Stimulated activated CD4-positive, alpha-beta T cell treated with anti-CD3 and anti-CD28 coated beads, Interleukin-4, amount 100 ng/mL, for 1 hour (primary cell): ENCODE measurements around the gene TBC1D17.
A peak's percentile ranks its signal among the peaks of the same experiment; 100 is the strongest.

ENCODE experiments used
- DNase-seq: peaks from one replicate; pipeline ENCODE4 v3.0.0-alpha.2; 2020

The TBC1D17 gene

GRCh38 chr19:49877020-49877878, at the start of gene TBC1D17, which contains the start of gene AKT1S1:
Gene TBC1D17 (plus strand): TSS chr19:49877702. CDS start chr19:49877724, 22 bp downstream.
Gene AKT1S1 (minus strand): TSS chr19:49877355. CDS start chr19:49873295, 4,060 bp downstream.
- DNase-seq = peak; percentile 96

GRCh38 chr19:49829200-49829599, 48.3 kb upstream of the TBC1D17 start:
- no peak for DNase-seq

GRCh38 chr19:49829721-49830120, 47.8 kb upstream of the TBC1D17 start:
- no peak for DNase-seq

- DNase-seq = no peak
These were observed 46.7 kb upstream of the TBC1D17 start for GRCh38 chr19:49830766-49831165.

GRCh38 chr19:49831592-49831991, 45.9 kb upstream of the TBC1D17 start:
- DNase-seq = no peak

- no peak for DNase-seq
These were observed 44.9 kb upstream of the TBC1D17 start for GRCh38 chr19:49832556-49832955.

- no peak for DNase-seq
These were observed 43.9 kb upstream of the TBC1D17 start for GRCh38 chr19:49833599-49833998.

GRCh38 chr19:49835562-49835961, 41.9 kb upstream of the TBC1D17 start:
- DNase-seq = no peak

- DNase-seq = no peak
These were observed 41.1 kb upstream of the TBC1D17 start for GRCh38 chr19:49836176-49837008.

GRCh38 chr19:49837009-49837310, 40.5 kb upstream of the TBC1D17 start:
- no peak for DNase-seq

GRCh38 chr19:49837425-49837824, 40.1 kb upstream of the TBC1D17 start:
- DNase-seq = no peak

- no peak for DNase-seq
These were observed 38.5 kb upstream of the TBC1D17 start for GRCh38 chr19:49838885-49839588.

GRCh38 chr19:49839713-49840112, 37.8 kb upstream of the TBC1D17 start:
- no peak for DNase-seq

GRCh38 chr19:49840321-49840720, 37.2 kb upstream of the TBC1D17 start:
- no peak for DNase-seq

GRCh38 chr19:49840736-49841249, 36.7 kb upstream of the TBC1D17 start:
- no peak for DNase-seq

GRCh38 chr19:49843265-49843664, 34.2 kb upstream of the TBC1D17 start:
- no peak for DNase-seq

- no peak for DNase-seq
These were observed 33.1 kb upstream of the TBC1D17 start for GRCh38 chr19:49844138-49845095.

- no peak for DNase-seq
These were observed 32.1 kb upstream of the TBC1D17 start for GRCh38 chr19:49845414-49845813.

GRCh38 chr19:49846408-49846807, 31.1 kb upstream of the TBC1D17 start:
- no peak for DNase-seq

GRCh38 chr19:49847731-49848696, 29.5 kb upstream of the TBC1D17 start:
- no peak for DNase-seq

GRCh38 chr19:49848938-49849337, 28.6 kb upstream of the TBC1D17 start:
- DNase-seq = no peak
